ENCODE measurements around the gene PSMF1.
"Not testable (repeated sequence)": the region's sequence is repeated elsewhere in the genome, so short reads cannot be mapped to it uniquely, and the experiment has no call there.

The PSMF1 gene

DNA sequence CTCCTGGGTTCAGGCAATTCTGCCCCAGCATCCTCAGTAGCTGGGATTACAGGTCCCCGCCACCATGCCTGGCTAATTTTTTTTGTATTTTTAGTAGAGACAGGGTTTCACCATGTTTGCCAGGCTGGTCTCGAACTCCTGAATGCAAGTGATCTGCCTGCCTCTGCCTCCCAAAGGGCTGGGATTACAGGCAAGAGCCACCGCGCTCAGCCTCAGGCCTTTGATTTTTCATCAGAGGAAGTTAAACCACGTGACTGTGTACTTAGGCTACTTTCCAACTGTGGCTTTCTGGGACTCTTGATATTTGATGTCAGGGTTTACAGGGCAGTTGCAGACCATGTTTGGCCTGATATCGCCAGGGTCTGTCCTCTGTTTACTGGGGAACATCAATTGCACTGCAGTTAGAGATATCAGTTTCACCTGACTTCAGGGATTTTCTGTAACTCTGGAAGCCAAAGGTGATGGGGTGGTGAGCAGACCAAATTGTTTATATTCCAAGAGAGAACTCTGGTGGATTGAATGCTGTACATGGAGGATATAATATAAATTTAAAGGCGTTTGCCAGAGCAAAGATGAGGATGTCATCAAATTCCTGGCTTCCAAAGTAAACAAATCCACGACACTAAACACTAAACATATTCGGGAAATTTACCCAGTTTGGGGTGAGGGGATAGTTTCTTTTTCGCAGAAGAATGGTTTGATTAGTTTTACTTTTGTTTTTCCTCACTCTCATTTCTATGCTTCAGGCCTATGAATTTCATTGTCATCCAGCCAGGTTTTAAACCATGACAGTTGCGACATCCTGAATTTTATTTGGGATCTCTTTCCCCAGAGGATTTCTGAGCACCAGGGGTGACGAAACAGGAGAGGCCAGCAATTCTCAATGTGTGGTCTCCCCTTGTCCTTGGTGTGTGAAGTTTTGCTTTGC is 4.2 kb downstream of the PSMF1 start:
- peak; percentile 21 for DNase-seq

DNA sequence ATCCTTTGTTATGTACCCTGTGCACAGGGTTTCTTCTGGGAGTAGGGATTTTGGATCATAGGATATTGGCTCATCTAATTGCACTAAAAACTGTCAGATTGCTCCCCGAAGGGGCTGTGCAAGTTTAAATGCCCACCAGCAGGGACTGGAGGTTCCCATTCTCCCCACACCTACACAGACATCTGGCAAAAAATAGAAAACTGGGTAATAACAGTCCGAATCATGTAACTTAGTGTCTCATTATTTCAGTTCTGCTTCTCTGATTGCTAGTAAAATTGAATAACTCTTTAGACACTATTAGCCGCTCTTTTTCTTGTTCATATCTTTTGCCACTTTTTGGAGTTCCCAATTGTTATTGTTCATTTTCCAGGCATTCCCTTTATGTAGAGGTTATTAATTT is 5.3 kb downstream of the PSMF1 start:
- DNase-seq = no peak

DNA sequence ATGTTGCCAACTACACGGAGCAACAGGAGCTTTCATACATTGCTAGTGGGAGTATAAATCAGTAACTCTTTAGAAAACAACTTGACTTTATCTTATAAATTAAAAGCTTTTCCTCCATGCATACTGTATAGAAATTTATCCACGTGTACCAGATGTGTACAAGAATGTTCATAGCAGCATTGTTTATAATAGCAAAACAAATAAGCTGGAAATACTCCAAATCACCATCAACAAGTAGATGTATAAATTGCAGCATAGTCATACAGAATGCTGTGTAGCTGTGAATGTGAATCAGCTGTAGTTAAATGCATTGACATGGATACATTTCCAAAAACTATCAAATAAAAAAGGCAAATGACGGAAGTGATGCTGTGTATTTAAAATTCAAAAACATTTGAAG is 6.0 kb downstream of the PSMF1 start:
- DNase-seq = no peak

DNA sequence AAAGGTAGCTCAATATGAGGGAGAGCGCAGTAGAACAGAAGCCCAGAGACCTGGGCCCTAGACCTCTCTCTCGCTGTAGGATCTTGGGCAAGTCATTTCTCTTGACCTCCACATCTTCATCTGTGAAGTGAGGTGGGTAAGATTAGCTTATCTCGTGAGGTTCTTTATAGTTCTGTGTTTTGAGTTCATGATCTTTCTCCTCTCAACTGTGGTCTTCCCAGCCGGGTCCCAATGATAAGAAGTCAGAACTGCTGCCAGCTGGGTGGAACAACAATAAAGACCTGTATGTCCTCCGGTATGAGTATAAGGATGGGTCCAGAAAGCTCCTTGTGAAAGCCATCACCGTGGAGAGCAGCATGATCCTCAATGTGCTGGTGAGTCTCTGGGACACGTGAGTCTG is 6.9 kb downstream of the PSMF1 start:
- DNase-seq = no peak

DNA sequence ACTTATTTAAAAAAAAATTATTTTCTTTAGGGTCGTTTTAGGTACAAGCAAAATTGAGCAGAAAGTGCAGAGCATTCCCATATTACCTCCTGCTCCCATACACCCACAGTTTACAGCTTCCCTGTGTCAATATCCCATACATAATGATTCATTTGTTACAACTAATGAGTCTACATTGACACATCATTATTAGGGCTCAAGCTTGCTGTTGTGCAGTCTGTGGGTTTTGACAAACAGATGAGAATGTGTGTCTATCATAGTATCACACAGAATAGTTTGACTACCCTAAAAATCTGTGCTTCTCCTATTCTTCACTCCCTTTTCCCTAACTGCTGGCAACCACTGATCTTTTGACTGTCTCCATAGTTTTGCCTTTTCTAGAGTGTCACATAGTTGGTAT is 9.4 kb downstream of the PSMF1 start:
- DNase-seq = no peak

DNA sequence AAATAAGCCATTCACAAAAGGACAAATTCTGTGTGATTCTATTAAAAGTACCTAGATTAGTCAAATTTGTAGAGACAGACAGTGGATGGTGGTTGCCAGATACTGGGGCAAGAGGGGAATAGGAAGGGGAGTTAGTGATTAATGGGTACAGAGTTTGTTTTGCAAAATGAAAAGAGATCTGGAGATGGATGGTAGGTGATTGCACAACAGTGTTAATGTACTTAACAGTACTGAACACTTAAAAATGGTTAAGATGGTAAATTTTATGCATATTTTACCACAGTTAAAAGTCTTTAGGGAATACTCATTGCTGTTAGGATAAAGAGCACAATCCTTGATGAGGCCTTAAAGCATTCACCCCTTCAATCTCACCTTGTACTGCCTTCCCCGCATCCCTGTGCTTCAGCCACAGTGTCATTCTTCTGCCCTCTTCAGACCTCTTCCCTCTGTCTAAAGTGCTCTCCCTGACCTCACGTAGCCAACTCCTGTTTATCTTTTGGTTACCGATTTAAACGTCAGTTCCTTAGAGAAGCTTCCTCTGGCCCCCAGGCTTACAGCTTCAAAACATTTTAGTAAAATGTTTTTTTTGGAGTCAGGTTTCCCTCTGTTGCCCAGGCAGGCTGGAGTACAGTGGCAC is 11.8 kb downstream of the PSMF1 start:
- no peak for DNase-seq

DNA sequence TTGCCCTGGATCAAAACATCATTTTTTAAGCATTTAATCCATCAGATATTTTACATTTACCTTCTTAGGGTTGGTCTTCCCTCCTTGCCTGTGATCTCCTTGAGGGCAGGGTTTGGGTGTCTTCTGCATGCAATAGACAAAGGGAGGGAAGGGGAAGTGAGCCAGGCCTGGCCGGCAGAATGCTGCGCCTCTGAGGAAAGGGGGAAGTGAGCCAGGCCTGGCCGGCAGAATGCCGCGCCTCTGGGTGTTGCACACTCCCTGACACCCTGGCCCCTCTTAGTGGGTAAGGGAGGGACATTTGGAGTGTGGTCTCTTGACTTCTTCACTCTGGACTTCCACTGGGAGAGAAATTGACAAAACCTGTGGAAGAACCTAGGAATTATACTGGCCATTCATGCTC is 12.4 kb downstream of the PSMF1 start:
- DNase-seq = no peak

DNA sequence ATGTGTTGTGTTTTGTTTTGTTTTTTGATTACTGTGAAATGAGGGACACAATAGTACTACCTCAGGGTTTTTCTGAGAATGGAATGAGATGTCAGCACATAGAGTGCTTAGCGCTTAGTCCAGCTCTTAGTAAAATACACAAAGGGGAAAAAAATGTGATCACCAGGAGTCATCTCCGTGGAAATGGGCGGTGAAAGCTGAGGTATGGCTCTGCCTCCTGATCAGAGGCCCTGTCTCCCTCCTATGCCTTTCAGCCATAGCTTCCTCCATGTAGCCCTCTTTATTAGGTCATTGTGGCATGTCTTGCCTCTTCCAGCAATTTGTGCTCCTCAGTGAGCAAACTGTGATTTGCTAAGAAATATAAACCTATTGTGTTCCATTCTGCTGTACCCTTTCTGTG is 13.0 kb downstream of the PSMF1 start:
- no peak for DNase-seq

DNA sequence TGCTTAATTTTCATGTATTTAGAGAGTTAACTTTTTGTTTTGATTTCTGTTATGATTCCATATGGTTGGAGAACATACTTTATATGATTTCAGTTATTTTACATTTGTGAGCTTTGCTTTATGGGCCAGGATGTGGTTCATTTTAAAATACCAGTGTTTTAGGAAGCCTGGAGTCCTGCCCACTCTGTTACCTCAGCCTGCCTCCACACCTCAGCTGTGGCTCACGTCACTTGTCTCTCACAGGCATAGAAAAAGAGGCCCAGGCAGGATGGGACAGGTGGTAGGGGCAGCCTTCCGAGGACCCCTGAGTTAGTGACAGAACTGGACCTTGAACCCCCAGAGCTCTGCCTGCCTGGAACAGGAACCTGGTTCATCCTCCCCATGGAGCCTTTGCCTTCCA is 16.0 kb downstream of the PSMF1 start:
- no peak for DNase-seq

DNA sequence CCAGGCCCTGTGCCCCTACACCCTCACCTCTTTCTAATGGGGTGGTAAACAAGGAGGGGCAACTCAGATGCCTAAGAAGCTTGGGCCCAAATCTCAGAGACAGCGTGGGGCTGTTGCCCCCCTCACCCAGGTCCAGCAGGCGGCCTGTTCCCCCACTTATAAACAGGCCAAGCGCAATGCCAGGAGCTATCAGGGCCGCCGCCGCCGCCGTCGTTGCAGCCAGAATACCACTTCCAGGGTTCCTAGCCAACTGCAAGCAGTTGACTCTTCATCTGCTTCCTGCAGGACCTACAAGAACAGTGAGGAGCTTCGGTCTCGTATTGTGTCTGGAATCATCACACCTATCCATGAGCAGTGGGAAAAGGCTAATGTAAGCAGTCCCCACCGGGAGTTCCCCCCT is 16.4 kb downstream of the PSMF1 start:
- no peak for DNase-seq

DNA sequence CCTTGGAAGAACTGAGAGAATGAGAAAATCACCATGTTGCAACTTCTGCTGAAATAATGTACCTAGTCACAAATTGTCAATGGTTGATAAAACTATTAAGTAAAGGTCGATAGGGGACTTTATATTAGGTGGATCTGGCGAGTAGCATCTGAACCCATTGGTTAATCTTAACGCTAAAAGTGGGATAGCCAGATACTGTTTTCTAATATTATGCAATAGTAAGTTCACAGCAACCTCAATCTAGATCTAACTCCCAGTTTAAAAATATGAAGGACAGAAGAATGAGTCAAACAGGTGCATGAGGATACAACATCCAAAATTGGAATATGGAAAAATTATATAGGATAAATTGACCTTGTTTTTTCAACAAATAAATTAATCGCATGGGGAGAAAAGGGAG is 18.8 kb downstream of the PSMF1 start:
- no peak for DNase-seq

DNA sequence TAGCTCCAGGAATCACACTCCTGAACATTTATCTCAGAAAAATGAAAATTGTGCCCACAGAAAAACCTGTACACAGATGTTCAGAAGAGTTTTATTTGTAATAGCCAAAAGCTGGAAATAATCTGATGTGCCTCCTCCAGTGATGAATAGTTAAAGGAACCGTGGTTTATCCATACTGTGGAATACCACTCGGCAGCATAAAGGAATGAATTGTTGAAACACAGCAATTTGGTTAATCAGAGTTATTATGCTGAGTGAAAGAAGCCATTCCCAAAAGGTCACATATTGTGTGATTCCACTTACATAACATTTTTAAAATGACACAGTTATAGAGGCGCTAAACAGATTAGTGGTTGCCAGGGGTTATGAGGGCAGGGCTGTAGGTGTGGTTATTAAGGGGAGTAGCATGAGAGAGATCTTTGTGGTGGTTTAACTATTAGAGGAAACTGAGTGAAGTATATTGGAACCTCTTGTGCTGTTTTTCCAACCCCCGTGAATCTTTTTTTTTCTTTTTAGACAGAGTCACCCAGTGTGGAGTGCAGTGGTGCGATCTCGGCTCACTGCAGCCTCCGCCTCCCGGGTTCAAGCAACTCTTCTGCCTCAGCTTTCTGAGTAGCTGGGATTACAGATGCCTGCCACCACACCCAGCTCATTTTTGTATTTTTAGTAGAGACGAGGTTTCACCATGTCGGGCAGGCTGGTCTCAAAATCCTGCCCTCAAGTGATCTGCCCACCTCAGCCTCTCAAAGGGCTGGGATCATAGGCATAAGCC is 26.2 kb downstream of the PSMF1 start:
- DNase-seq = no peak

DNA sequence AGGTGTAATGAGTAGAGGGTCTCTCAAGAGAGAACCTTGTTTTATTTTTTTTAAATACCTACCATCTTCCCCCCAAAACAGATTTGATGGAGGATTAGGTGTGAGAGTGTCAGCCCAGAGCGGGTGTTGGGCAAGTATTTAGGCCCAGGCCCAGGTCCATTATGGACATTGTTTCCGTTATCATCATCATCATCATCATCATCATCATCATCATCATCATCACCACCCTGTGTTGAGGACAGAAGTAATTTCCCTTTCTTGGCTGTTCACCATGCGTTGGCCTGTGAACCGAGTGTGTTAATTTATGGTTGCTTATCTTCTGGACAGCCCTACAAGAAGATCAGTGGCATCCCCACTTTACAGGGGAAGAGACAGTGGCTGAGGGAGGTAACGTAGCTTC is 28.6 kb downstream of the PSMF1 start:
- DNase-seq = no peak

DNA sequence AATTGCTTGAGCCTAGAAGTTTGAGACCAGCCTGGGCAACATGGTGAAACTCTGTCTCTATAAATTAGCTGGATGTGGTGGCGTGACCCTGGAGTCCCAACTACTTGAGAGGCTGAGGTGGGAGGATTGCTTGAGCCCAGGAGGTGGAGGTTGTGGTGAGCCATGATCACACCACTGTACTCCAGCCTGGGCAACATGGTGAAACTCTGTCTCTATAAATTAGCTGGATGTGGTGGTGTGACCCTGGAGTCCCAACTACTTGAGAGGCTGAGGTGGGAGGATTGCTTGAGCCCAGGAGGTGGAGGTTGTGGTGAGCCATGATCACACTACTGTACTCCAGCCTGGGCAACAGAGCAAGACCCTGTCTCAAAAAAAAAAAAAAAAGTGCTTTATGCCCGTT is 31.4 kb downstream of the PSMF1 start:
- DNase-seq = not testable (repeated sequence)

DNA sequence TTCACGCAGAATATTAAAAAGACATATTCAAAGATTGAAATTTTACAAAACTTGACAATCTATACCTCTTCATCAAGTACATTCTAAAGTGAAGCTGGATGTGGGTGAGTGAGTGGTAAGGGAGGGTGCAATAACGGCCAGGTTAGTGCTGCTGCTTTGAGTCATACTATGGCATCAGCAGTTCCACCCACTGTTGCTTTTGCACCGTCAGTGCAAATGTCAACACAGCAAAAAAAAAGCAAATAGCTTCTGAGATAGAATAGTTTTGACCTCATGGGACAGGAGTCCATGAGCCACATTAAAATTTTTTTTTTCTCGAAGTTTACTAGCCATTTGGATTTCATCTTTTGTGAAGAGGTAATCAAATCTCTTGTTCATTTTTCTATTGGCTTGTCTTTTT is 31.8 kb downstream of the PSMF1 start:
- no peak for DNase-seq

DNA sequence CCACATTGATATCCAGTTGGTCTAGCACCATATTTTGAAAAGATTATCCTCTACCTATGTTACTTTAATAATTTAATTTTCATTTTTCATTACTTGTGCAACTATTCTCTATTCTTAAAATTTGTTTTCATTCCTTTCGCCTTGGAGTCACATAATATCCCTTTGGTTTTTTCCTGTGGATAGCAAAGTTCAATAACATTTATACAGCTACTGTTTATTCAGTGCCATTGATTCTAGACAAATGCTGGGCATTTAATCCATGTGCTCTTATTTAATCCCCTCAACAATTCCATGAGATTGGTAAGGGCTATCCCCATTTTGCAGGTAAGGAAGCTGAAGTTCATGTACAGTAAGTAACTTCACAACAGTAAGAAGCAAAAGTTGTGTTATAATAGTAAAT is 32.6 kb downstream of the PSMF1 start:
- no peak for DNase-seq

DNA sequence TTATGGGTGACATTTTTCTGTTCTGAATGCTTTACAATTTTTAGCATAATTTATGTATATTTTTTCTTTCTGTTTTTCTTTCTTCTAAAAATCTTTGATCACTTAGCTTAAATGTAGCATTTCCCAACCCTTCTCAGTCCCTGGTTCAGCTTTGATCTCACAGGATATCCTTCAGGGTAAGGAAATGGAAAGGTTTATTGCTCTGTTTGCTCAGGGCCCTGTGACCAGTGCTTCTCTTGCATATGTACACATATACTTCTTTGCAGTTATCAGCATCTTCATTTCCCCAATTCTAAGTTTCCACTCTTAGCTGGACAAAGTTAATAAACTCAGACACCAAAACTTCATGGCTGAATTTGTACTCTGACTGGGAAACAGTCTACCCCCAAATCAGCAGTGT is 35.8 kb downstream of the PSMF1 start:
- DNase-seq = no peak

DNA sequence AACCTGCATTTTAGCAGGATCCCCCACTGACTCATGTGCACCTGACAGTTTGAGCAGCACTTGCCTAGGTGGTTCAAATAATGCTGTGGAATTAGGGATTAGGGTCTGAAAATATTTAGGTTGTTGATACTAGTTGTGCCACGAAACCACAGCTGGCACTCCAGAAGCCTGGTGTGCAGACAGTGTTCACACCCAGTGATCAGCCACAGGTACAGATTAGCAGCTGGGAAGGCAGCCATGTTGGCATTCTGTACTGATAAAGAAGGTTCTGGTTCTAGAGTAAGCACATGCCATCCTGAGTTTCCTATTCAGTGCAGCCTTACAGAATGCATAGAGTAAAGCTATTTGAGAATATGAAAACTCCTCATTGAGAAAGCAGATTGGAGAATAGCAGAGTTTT is 36.3 kb downstream of the PSMF1 start:
- no peak for DNase-seq

DNA sequence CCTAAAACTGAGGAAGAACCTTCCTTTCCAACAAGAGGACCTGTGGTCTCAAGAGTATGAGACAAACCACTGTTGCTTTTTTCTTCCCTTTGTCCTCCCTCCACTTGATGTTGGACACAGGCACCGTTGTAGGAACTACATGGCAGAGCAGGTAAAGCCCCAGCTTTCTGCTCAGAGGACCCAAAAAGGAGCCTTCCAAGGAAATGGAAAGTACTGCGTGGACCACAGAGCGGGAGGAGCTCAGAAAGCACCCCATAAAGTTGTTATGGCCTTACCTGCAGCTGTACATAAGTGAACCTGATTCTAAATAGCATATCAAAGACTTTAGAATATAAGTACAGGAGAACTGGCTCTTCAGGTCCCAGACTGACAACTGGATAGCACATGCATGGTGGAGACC is 36.9 kb downstream of the PSMF1 start:
- DNase-seq = no peak

DNA sequence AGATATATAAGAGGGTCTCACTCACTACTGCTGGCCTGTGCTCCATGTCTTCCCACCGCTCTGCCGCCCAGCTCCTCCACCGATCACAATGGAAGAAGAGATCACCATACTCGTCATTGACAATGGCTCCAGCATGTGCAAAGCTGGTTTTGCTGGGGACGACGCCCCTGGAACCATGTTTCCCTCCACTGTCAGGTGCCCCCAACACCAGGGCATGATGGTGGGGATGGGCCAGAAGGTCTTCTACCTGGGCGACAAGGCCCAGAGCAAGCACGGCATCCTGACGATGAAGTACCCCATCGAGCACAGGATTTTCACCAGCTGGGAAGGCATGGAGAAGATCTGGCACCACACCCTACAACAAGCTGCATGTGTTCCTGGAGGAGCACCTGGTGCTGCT is 42.1 kb downstream of the PSMF1 start:
- no peak for DNase-seq

DNA sequence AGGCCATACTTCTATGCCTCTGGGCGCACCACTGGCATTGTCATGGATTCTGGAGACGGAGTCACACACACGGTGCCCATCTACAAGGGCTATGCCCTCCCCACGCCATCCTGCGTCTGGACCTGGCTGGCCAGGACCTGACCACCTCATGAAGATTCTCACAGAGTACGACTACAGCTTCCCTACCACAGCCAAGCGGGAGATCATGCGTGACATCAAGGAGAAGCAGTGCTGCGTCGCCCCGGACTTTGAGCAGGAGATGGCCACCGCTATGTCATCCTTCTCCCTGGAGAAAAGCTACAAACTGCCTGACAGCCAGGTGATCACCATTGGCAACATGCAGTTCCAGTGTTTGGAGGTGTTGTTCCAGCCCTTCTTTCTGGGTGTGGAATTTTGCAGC is 42.6 kb downstream of the PSMF1 start:
- no peak for DNase-seq

DNA sequence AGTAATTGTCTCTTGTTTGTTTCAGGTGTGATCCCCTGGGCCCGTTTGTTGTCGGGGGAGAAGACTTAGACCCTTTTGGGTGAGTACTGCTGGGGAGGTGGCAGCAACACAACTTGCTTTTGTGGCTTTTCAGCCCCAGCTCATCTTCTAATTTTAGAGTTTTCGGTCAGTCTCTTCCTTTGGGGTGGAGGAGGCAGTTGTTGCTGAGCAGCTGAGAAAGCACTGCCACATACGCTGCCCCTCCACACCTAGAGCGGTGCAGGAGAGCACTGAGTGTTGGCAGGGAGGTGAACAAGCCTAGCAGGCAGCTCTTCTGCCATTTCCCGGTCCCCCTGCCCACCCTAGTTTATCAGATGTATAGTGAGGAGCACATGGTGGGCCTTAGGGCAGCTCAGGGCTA is 44.7 kb downstream of the PSMF1 start:
- no peak for DNase-seq

DNA sequence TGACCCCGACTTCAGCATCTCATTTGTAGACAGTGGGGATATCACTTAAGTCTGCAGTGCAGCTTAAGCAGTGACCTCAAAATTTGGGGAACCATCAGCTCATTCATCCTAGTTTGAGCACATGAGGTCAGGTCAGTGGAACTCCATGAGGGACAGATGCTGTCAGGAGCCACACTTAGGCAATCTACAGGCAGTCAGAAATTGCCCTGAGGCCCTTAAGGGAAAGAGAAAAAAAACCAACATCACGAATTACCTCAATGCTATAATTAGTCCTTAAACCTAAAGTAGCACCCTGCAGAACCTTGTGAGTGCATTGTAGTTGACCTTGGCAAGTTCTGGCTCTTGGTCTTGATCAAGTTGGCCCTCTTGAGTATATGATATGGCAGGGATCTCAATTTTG is 45.3 kb downstream of the PSMF1 start:
- no peak for DNase-seq

DNA sequence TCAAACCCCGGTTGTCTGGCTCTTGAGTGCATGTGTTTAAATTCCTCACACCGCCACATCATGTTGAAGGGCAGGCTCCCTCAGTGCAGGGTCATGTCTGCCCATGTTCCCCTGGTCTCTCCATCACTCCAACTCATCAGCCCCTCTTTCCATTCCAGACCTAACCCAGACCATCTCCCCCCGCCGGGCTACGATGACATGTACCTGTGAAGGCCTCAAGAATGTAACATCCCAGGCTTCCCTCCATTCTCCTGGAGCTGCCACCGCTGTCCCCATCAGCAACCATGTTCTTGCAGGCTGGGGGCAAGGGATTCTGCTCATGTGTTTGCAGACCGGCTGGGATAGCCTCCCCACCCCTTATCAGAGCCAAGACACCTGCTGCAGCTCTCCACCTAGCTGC is 46.5 kb downstream of the PSMF1 start:
- DNase-seq = no peak
